ENCODE data around the gene AFF2.
A peak's percentile ranks its signal among the peaks of the same experiment; 100 is the strongest.

Gene AFF2

DNA sequence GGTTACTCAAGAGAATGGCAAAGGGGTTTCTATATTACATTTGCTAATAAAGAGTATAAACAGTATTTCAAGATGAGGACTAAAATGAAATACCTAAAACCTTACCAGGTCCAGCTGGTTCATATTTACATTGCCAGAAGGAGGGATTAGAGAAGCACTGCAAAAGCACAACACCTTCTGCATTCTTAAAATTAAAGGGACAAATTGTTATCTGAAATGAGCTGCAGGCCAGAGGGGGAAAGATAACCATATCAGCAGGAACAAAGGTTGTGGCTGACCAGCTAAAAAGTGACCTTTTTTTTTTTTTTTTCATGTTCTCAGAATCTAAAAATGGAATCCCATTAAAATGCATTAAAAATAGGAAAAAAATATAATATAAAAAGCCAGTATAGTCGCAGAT is 39.7 kb downstream of the AFF2 start:
- ChIA-PET POLR2A (no interaction called here), CTCF (interaction anchor here (1.1 kb wide), 1 partner anchor 10 kb away, joined by 6 read pairs; no protein-coding TSS in a partner anchor)
- TF ChIP-seq SUZ12 (IDR thresholded peaks at IDR 0.05) = no peak
- no peak for TF ChIP-seq FOXK2 (IDR thresholded peaks at IDR 0.05)
- no peak for TF ChIP-seq FOXM1 (IDR thresholded peaks at IDR 0.05; ENCODE audit: borderline replicate concordance)
- TF ChIP-seq FOXA1 (IDR thresholded peaks at IDR 0.05) = no peak
- TF ChIP-seq BHLHE40 (IDR thresholded peaks at IDR 0.05; ENCODE audit: borderline replicate concordance) = no peak
- TF ChIP-seq LEF1 (IDR thresholded peaks at IDR 0.05; ENCODE audit: borderline replicate concordance) = no peak
- DNase-seq (ENCODE audit: extremely low spot score) = no peak

GRCh38 chrX:148540671-148541583 is 40.5 kb downstream of the AFF2 start:
- DNase-seq (ENCODE audit: extremely low spot score) = no peak
- ChIA-PET POLR2A (no interaction called here), CTCF (interaction anchor here (1.1 kb wide), 1 partner anchor 10 kb away, joined by 6 read pairs; no protein-coding TSS in a partner anchor)
- TF ChIP-seq SUZ12 (IDR thresholded peaks at IDR 0.05) = no peak

GRCh38 chrX:148541584-148541940 is 41.1 kb downstream of the AFF2 start:
- POLR2A ChIA-PET = no interaction called here
- CTCF ChIA-PET = no interaction called here
- DNase-seq (ENCODE audit: extremely low spot score) = no peak
- TF ChIP-seq BHLHE40 (IDR thresholded peaks at IDR 0.05; ENCODE audit: borderline replicate concordance) (no peak), FOXA1 (IDR thresholded peaks at IDR 0.05) (no peak), LEF1 (IDR thresholded peaks at IDR 0.05; ENCODE audit: borderline replicate concordance) (no peak), HDGF (IDR thresholded peaks at IDR 0.05; ENCODE audit: borderline replicate concordance) (no peak), ZNF384 (IDR thresholded peaks at IDR 0.05) (no peak), SUZ12 (IDR thresholded peaks at IDR 0.05) (no peak)

DNA sequence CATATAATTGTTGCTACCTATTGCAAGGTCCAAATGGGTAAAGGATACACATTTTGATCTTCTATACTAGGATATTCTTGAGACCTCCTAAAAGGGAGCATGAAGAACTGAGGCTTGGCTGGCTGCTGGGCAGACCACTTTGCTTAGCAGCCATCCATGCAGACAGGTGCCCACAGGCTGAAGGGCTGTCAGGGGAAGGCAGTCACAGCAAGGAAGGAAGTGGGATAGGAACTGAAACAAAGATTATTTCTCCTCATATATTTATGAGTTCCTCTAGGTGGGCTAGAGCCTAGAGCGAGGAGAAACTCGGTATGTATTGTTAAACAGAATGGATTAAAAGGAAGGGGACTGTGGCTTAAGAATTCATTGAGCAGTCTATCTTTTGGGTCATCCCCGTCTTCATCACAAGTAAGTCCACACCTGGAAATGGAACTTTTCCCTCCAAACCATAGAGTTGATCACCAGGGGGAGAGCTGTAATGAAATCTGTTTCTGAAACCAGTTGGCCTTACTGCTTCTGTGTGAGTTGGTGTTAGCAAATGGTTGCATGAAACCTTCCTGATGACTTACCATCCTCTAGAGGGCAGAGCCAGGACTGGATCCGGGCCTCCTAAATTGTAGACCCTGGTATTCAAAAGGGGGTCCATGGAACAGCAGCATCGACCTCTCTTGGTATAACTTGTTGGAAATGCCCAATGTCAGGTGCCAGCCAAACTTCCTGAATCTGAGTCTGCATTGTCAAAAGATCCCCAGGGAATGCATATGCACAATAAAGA is 42.3 kb downstream of the AFF2 start:
- DNase-seq (ENCODE audit: extremely low spot score) = no peak
- TF ChIP-seq CTBP1 (IDR thresholded peaks at IDR 0.05; ENCODE audit: borderline replicate concordance) (no peak), TARDBP (IDR thresholded peaks at IDR 0.05) (no peak), FOXA1 (IDR thresholded peaks at IDR 0.05) (no peak), PKNOX1 (IDR thresholded peaks at IDR 0.05) (no peak), HDGF (IDR thresholded peaks at IDR 0.05; ENCODE audit: borderline replicate concordance) (no peak), BHLHE40 (IDR thresholded peaks at IDR 0.05; ENCODE audit: borderline replicate concordance) (no peak), ZNF384 (IDR thresholded peaks at IDR 0.05) (no peak), LEF1 (IDR thresholded peaks at IDR 0.05; ENCODE audit: borderline replicate concordance) (no peak), SP1 (IDR thresholded peaks at IDR 0.05) (no peak), L3MBTL2 (conservative IDR thresholded peaks at IDR 0.05) (no peak), FOXM1 (IDR thresholded peaks at IDR 0.05; ENCODE audit: borderline replicate concordance) (no peak), ELF4 (IDR thresholded peaks at IDR 0.05) (no peak), FOXK2 (IDR thresholded peaks at IDR 0.05) (no peak)
- ChIA-PET CTCF (no interaction called here), POLR2A (no interaction called here)

- ChIA-PET CTCF (interaction anchor here (0.8 to 1.0 kb wide), 2 partner anchors 10 to 27 kb away, joined by 4 to 5 read pairs; no protein-coding TSS in a partner anchor), POLR2A (no interaction called here)
- DNase-seq (ENCODE audit: extremely low spot score) = peak; percentile 17
- TF ChIP-seq ZNF384 (IDR thresholded peaks at IDR 0.05) (no peak), L3MBTL2 (conservative IDR thresholded peaks at IDR 0.05) (no peak), PKNOX1 (IDR thresholded peaks at IDR 0.05) (no peak), NFRKB (IDR thresholded peaks at IDR 0.05) (no peak), FOXK2 (IDR thresholded peaks at IDR 0.05) (no peak), TARDBP (IDR thresholded peaks at IDR 0.05) (no peak), FOXM1 (IDR thresholded peaks at IDR 0.05; ENCODE audit: borderline replicate concordance) (no peak), FOXA1 (IDR thresholded peaks at IDR 0.05) (no peak), HDGF (IDR thresholded peaks at IDR 0.05; ENCODE audit: borderline replicate concordance) (no peak), SUZ12 (IDR thresholded peaks at IDR 0.05) (no peak)
Measured at GRCh38 chrX:148552775-148553174, 52.4 kb downstream of the AFF2 start.

- CTCF ChIA-PET = no interaction called here
- TF ChIP-seq ZNF384 (IDR thresholded peaks at IDR 0.05) = no peak
- POLR2A ChIA-PET = no interaction called here
Measured at GRCh38 chrX:148555101-148555500, 54.7 kb downstream of the AFF2 start.

DNA sequence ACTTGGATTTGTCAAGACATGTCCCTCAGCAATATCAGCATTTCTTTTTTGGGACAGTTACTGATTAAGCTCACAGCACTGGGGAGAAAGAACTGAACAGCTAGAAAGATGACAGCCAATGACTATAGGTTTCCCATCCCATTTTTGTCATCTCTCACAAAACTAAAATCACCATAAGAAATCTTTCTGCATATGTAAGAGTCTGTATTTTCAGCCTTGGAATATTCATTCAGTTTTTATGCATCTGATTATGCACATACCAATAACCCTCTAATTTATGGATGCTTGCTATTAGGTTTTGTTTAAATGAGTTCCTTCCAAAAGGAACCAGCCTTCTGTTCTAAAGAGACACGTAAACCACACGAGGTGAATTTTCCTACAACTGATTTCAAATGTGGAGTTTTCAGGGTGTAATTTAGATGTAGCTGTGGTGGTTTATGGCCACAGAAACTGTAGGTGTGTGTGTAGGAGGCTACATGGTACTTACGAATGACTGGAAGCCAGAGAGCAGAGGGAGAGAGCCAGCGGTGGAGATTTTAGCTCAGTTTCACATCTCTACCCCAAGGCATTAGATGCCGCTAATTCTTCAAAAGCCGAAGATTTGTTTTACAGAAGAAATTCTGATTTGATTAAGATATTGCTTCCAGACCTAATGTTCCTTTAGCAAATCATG is 55.3 kb downstream of the AFF2 start:
- ChIA-PET CTCF (no interaction called here), POLR2A (no interaction called here)
- no peak for DNase-seq (ENCODE audit: extremely low spot score)
- TF ChIP-seq LEF1 (IDR thresholded peaks at IDR 0.05; ENCODE audit: borderline replicate concordance) = no peak
- TF ChIP-seq SUZ12 (IDR thresholded peaks at IDR 0.05) = no peak
- TF ChIP-seq ELF4 (IDR thresholded peaks at IDR 0.05) = no peak
- no peak for TF ChIP-seq SP1 (IDR thresholded peaks at IDR 0.05)
- TF ChIP-seq TARDBP (IDR thresholded peaks at IDR 0.05) = no peak
- no peak for TF ChIP-seq BHLHE40 (IDR thresholded peaks at IDR 0.05; ENCODE audit: borderline replicate concordance)
- TF ChIP-seq FOXM1 (IDR thresholded peaks at IDR 0.05; ENCODE audit: borderline replicate concordance) = no peak
- no peak for TF ChIP-seq L3MBTL2 (conservative IDR thresholded peaks at IDR 0.05)

More at GRCh38 chrX:148555101-148555500, 54.7 kb downstream of the AFF2 start:
- no peak for DNase-seq (ENCODE audit: extremely low spot score)
